Measurements from ENCODE around the gene NOL3. TPM values are rescaled to one million over a fixed set of nuclear protein-coding genes. Genes with fewer than 3 reads are reported as not detected.

The NOL3 gene
- total and polyA plus RNA-seq, 4 donors: 3.0 to 18.0 (median 10.7) TPM

DNA sequence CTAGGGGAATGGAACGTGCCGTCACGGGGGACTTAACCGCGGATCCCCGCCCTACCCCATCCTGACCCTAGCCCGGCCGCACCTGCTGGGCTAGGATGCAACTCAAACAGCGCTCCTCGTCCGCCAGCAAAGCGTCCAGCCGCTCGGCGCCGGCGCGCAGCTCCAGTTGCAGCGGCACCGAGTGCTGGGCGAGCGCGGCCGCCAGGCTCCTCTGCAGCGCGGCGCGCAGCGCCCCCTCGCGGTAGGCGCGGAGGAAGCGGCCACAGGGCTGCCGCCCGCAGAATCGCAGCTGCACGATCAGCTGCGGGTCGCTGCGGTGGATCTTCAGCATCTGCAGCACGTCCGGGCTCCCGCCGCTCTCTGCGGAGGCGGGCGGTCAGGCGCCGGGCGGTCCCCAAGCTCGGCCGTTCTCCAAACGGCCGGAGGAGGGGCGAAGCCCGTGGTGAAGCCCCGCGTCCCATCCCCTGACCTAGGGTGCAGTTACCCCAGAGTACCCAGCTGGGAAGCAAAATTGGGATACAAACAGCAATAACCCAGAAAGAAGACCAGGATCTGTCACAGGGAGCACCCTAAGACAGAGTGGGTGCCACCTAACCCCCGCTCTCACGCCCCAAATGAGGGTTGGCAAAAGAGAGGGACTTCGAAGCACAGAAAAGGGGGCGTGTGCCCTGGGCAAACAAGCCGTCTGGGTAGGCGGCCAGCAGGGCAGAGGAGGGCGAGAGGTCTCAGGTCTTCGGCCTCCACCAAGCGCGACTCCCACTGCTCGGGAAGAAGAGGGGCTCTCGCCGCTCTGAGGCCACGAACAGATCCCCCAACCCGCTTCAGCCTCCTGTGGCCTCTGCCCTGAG, 14.8 kb upstream of the NOL3 start:
- WGBS: 8% methylated on average over 74 of the region's 74 CpGs
- TF ChIP-seq, protein P1, sequence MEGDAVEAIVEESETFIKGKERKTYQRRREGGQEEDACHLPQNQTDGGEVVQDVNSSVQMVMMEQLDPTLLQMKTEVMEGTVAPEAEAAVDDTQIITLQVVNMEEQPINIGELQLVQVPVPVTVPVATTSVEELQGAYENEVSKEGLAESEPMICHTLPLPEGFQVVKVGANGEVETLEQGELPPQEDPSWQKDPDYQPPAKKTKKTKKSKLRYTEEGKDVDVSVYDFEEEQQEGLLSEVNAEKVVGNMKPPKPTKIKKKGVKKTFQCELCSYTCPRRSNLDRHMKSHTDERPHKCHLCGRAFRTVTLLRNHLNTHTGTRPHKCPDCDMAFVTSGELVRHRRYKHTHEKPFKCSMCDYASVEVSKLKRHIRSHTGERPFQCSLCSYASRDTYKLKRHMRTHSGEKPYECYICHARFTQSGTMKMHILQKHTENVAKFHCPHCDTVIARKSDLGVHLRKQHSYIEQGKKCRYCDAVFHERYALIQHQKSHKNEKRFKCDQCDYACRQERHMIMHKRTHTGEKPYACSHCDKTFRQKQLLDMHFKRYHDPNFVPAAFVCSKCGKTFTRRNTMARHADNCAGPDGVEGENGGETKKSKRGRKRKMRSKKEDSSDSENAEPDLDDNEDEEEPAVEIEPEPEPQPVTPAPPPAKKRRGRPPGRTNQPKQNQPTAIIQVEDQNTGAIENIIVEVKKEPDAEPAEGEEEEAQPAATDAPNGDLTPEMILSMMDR (IDR thresholded peaks at IDR 0.05; ENCODE audit: low read depth, low read length, missing input control): peak; percentile 97
- TF ChIP-seq HNF4G (IDR thresholded peaks at IDR 0.05) (no peak), RXRA (IDR thresholded peaks at IDR 0.05) (no peak), RAD21 (IDR thresholded peaks at IDR 0.05) (peak; percentile 74 to 84)
- TF ChIP-seq, protein P2, sequence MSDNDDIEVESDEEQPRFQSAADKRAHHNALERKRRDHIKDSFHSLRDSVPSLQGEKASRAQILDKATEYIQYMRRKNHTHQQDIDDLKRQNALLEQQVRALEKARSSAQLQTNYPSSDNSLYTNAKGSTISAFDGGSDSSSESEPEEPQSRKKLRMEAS (IDR thresholded peaks at IDR 0.05): no peak
- TF ChIP-seq, protein P3, sequence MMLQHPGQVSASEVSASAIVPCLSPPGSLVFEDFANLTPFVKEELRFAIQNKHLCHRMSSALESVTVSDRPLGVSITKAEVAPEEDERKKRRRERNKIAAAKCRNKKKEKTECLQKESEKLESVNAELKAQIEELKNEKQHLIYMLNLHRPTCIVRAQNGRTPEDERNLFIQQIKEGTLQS (IDR thresholded peaks at IDR 0.05): no peak
- Histone ChIP-seq H3K36me3 (ENCODE audit: control insufficient read depth in 4 of 4, insufficient read depth in 3 of 4, low read depth in 1 of 4, low read length in 3 of 4) (no peaks in the 10 kb centered on the region), H3K4me3 (ENCODE audit: low read depth in 1 of 3, low read length in 3 of 3) (peak overlapping the region in 1 of 3 donors; percentile 2), H3K27ac (ENCODE audit: low read depth in 1 of 2, low read length in 2 of 2) (no peak overlapping the region), H3K9me3 (ENCODE audit: control insufficient read depth in 4 of 4, low read length in 3 of 4) (no peaks in the 10 kb centered on the region), H3K27me3 (ENCODE audit: control insufficient read depth in 4 of 4, insufficient read depth in 4 of 4, low read length in 3 of 4) (no peaks in the 10 kb centered on the region), H3K9ac (ENCODE audit: low read depth in 1 of 2, low read length in 2 of 2) (no peak overlapping the region), H3K4me1 (ENCODE audit: control insufficient read depth in 4 of 4, insufficient read depth in 4 of 4, low read length in 3 of 4) (peaks cover 8 to 33% (median 22%) of the 10 kb centered on the region in 4 donors)
- DNase-seq (ENCODE audit: low spot score): peak; percentile 82

DNA sequence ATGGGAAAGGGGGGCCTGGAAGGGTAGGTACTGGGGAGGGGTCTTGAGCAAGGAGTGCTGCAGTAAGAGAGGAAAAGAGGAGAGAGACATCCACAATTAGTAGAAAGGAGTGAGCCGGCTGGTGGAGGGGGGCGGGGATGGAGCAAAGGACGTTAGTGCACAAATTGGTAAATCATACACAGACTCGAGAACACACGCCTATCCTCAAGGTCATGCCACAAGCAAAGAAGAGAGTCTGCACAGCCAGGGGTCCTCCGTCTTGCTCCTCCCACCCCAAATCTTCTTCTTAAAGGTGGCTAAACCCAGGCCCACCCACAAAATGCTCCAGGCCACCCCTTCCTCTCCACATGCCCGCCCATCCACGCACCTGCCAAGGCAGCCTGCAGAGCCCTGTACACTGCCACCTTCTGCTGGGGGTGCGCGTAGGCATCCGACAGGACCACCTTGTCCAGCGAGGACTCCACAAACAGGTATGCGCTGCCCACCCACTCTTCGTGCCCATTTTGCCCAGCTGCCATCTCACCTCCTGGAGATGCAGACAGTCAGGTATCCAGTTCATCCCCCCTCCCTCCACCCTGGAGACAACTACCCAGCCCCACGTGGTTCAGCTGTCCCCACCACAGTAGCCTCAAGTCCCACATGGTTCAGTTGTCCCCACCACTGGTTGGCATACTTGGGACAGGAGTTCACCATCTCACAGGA, 14.0 kb upstream of the NOL3 start:
- Histone ChIP-seq H3K4me1 (ENCODE audit: control insufficient read depth in 4 of 4, insufficient read depth in 4 of 4, low read length in 3 of 4) (peaks cover 2 to 34% (median 22%) of the 10 kb centered on the region in 4 donors), H3K36me3 (ENCODE audit: control insufficient read depth in 4 of 4, insufficient read depth in 3 of 4, low read depth in 1 of 4, low read length in 3 of 4) (no peaks in the 10 kb centered on the region), H3K27me3 (ENCODE audit: control insufficient read depth in 4 of 4, insufficient read depth in 4 of 4, low read length in 3 of 4) (no peaks in the 10 kb centered on the region), H3K9me3 (ENCODE audit: control insufficient read depth in 4 of 4, low read length in 3 of 4) (no peaks in the 10 kb centered on the region), H3K27ac (ENCODE audit: low read depth in 1 of 2, low read length in 2 of 2) (no peak overlapping the region), H3K9ac (ENCODE audit: low read depth in 1 of 2, low read length in 2 of 2) (no peak overlapping the region), H3K4me3 (ENCODE audit: low read depth in 1 of 3, low read length in 3 of 3) (no peak overlapping the region)
- TF ChIP-seq TAF1 (conservative IDR thresholded peaks at IDR 0.05) (no peak), GABPA (IDR thresholded peaks at IDR 0.05 in 1 of 2, conservative IDR thresholded peaks at IDR 0.05 in 1 of 2) (no peak), NR2F2 (IDR thresholded peaks at IDR 0.05) (no peak), JUND (IDR thresholded peaks at IDR 0.05) (no peak), HNF4A (conservative IDR thresholded peaks at IDR 0.05) (no peak), EGR1 (IDR thresholded peaks at IDR 0.05; ENCODE audit: low read depth in 2 of 2) (no peak), SP1 (IDR thresholded peaks at IDR 0.05) (no peak), FOXA2 (IDR thresholded peaks at IDR 0.05) (no peak), RAD21 (IDR thresholded peaks at IDR 0.05) (no peak), FOXA1 (IDR thresholded peaks at IDR 0.05) (no peak), YY1 (IDR thresholded peaks at IDR 0.05) (no peak), RXRA (IDR thresholded peaks at IDR 0.05) (no peak), HNF4G (IDR thresholded peaks at IDR 0.05) (no peak)
- TF ChIP-seq, protein P2 (IDR thresholded peaks at IDR 0.05): no peak
- TF ChIP-seq, protein P4, sequence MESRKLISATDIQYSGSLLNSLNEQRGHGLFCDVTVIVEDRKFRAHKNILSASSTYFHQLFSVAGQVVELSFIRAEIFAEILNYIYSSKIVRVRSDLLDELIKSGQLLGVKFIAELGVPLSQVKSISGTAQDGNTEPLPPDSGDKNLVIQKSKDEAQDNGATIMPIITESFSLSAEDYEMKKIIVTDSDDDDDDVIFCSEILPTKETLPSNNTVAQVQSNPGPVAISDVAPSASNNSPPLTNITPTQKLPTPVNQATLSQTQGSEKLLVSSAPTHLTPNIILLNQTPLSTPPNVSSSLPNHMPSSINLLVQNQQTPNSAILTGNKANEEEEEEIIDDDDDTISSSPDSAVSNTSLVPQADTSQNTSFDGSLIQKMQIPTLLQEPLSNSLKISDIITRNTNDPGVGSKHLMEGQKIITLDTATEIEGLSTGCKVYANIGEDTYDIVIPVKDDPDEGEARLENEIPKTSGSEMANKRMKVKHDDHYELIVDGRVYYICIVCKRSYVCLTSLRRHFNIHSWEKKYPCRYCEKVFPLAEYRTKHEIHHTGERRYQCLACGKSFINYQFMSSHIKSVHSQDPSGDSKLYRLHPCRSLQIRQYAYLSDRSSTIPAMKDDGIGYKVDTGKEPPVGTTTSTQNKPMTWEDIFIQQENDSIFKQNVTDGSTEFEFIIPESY (IDR thresholded peaks at IDR 0.05): no peak
- TF ChIP-seq, protein P5, sequence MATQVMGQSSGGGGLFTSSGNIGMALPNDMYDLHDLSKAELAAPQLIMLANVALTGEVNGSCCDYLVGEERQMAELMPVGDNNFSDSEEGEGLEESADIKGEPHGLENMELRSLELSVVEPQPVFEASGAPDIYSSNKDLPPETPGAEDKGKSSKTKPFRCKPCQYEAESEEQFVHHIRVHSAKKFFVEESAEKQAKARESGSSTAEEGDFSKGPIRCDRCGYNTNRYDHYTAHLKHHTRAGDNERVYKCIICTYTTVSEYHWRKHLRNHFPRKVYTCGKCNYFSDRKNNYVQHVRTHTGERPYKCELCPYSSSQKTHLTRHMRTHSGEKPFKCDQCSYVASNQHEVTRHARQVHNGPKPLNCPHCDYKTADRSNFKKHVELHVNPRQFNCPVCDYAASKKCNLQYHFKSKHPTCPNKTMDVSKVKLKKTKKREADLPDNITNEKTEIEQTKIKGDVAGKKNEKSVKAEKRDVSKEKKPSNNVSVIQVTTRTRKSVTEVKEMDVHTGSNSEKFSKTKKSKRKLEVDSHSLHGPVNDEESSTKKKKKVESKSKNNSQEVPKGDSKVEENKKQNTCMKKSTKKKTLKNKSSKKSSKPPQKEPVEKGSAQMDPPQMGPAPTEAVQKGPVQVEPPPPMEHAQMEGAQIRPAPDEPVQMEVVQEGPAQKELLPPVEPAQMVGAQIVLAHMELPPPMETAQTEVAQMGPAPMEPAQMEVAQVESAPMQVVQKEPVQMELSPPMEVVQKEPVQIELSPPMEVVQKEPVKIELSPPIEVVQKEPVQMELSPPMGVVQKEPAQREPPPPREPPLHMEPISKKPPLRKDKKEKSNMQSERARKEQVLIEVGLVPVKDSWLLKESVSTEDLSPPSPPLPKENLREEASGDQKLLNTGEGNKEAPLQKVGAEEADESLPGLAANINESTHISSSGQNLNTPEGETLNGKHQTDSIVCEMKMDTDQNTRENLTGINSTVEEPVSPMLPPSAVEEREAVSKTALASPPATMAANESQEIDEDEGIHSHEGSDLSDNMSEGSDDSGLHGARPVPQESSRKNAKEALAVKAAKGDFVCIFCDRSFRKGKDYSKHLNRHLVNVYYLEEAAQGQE (IDR thresholded peaks at IDR 0.05): no peak
- TF ChIP-seq, protein P3 (IDR thresholded peaks at IDR 0.05): no peak
- TF ChIP-seq, protein P1 (IDR thresholded peaks at IDR 0.05; ENCODE audit: low read depth, low read length, missing input control): no peak
- no peak for DNase-seq (ENCODE audit: low spot score)
- 53% methylated on average over 15 of the region's 15 CpGs for whole genome bisulfite sequencing

Measured in liver (tissue), 9 donors.